HCT116 (cell line): ENCODE results near the gene ZNF776.

Experiments used
- CEBPB ChIP-seq: IDR thresholded peaks from 2 replicates; pipeline ENCODE4 v1.6.1; 2012; ENCODE audit warnings: low read depth
- POLR2A ChIP-seq: IDR thresholded peaks from 2 replicates; pipeline ENCODE4 v1.7.0; 2011; ENCODE audit warnings: borderline replicate concordance; ENCODE audit not compliant: insufficient read depth, insufficient read length; ENCODE audit errors: extremely low read depth
- TCF7L2 ChIP-seq: IDR thresholded peaks from 2 replicates; pipeline ENCODE4 v1.7.0; 2011; ENCODE audit warnings: borderline replicate concordance, inconsistent platforms; ENCODE audit not compliant: insufficient read depth, insufficient read length; ENCODE audit errors: extremely low read depth
- YY1 ChIP-seq: IDR thresholded peaks from 2 replicates; pipeline ENCODE4 v1.6.1; 2011; ENCODE audit warnings: low read length, low read depth, moderate library complexity, mild to moderate bottlenecking; ENCODE audit not compliant: insufficient replicate concordance; ENCODE audit errors: extremely low read depth

GRCh38 chr19:57779220-57779845 is 32.7 kb downstream of the ZNF776 start:
- no peak for TF ChIP-seq POLR2A
- TF ChIP-seq CEBPB: no peak
- TF ChIP-seq YY1: no peak
- TF ChIP-seq TCF7L2: no peak
